IMR-90 (cell line): ENCODE measurements around the gene PLEKHG5. TPM values are rescaled to one million over a fixed set of nuclear protein-coding genes. Genes with fewer than 3 reads are reported as not detected.

Source experiments
- ATAC-seq: fragments of 200-7000 bp; cut with Tn5 transposase; 2 replicates; pipeline ENCODE4 v1.9.1; 2020; ENCODE audit warnings: low read depth, mild to moderate bottlenecking, moderate library complexity
- BruUV-seq: library from RNA; stranded (reverse); fragments of 400-500 nt; replicated peaks from 2 replicates; lab custom pipeline; 2021; lab: Mats Ljungman, UMichigan
- CTCF ChIA-PET: fragments of 300-600 bp; formaldehyde crosslinking; extraction: SDS; loops from one replicate; lab custom pipeline; 2021; ENCODE audit warnings: antibody characterized with exemption; lab: Yijun Ruan, JAX
- POLR2A ChIA-PET: fragments of 300-600 bp; sonication (Branson Sonifier 250); formaldehyde crosslinking; loops from one replicate; lab custom pipeline; 2022; ENCODE audit warnings: antibody characterized with exemption; ENCODE audit not compliant: unreplicated experiment; lab: Charles Lee
- DNase-seq: peaks from one replicate; pipeline ENCODE4 v3.0.0; 2013
- H2AFZ ChIP-seq: replicated peaks from 2 replicates; pipeline ENCODE3; 2013; ENCODE audit warnings: low read length, mild to moderate bottlenecking; ENCODE audit not compliant: poor library complexity
- H2AK5ac ChIP-seq: 2 replicates; pipeline ENCODE4 v1.6.1; 2013; ENCODE audit warnings: low read depth, low read length, inconsistent platforms
- H2AK9ac ChIP-seq: replicated peaks from 2 replicates; pipeline ENCODE3; 2013; ENCODE audit warnings: mild to moderate bottlenecking, low read depth, low read length, moderate library complexity; ENCODE audit not compliant: poor library complexity
- H2BK120ac ChIP-seq: 2 replicates; pipeline ENCODE4 v1.6.1; 2013; ENCODE audit warnings: low read depth, low read length, inconsistent platforms
- H2BK15ac ChIP-seq: 3 replicates; pipeline ENCODE4 v1.6.1; 2013; ENCODE audit warnings: low read depth, low read length, inconsistent platforms
- H2BK20ac ChIP-seq: 2 replicates; pipeline ENCODE4 v1.6.1; 2013; ENCODE audit warnings: low read depth, mild to moderate bottlenecking, inconsistent platforms, low read length, moderate library complexity
- H2BK5ac ChIP-seq: 2 replicates; pipeline ENCODE4 v1.6.1; 2013; ENCODE audit warnings: mild to moderate bottlenecking, low read depth, low read length, inconsistent platforms; ENCODE audit not compliant: poor library complexity, severe bottlenecking
- H3K14ac ChIP-seq: replicated peaks from 2 replicates; pipeline ENCODE4 v1.6.1; 2013; ENCODE audit warnings: low read depth, low read length, inconsistent platforms
- H3K18ac ChIP-seq: 2 replicates; pipeline ENCODE4 v1.6.1; 2013; ENCODE audit warnings: low read depth, low read length, control low read depth
- H3K23ac ChIP-seq: 2 replicates; pipeline ENCODE4 v1.6.1; 2013; ENCODE audit warnings: low read depth, low read length, inconsistent platforms
- H3K27ac ChIP-seq: 2 replicates; pipeline ENCODE4 v1.5.1; 2013; ENCODE audit warnings: mild to moderate bottlenecking, control low read depth, low read length; ENCODE audit not compliant: insufficient read depth
- H3K27me3 ChIP-seq: 2 replicates; pipeline ENCODE4 v1.6.1; 2013; ENCODE audit warnings: low read length; ENCODE audit not compliant: control insufficient read depth, insufficient read depth
- H3K36me3 ChIP-seq: 2 replicates; pipeline ENCODE4 v1.6.1; 2013; ENCODE audit warnings: low read length, mixed read lengths; ENCODE audit not compliant: control insufficient read depth, insufficient read depth
- H3K4ac ChIP-seq: 2 replicates; pipeline ENCODE4 v1.6.1; 2013; ENCODE audit warnings: low read depth, low read length, inconsistent platforms
- H3K4me1 ChIP-seq: 2 replicates; pipeline ENCODE4 v1.6.1; 2013; ENCODE audit warnings: low read length, mixed read lengths; ENCODE audit not compliant: control insufficient read depth, insufficient read depth
- H3K4me2 ChIP-seq: 2 replicates; pipeline ENCODE4 v1.6.1; 2013; ENCODE audit warnings: low read depth, mild to moderate bottlenecking, control low read depth, low read length, moderate library complexity
- H3K4me3 ChIP-seq: 2 replicates; pipeline ENCODE4 v1.5.1; 2013; ENCODE audit warnings: low read depth, mild to moderate bottlenecking, control low read depth, low read length, moderate library complexity; ENCODE audit not compliant: insufficient read depth
- H3K56ac ChIP-seq: 2 replicates; pipeline ENCODE4 v1.6.1; 2013; ENCODE audit warnings: low read length, inconsistent platforms; ENCODE audit not compliant: insufficient read depth; ENCODE audit errors: extremely low read depth
- H3K79me1 ChIP-seq, 2 experiments: 2 replicates each; pipeline ENCODE4 v1.6.1; 2013; ENCODE audit warnings: low read length in 2 of 2, inconsistent platforms in 1 of 2, low read depth in 1 of 2
- H3K9ac ChIP-seq: 2 replicates; pipeline ENCODE4 v1.6.1; 2013; ENCODE audit warnings: low read depth, low read length, control low read depth
- H3K9me1 ChIP-seq: 2 replicates; pipeline ENCODE4 v1.6.1; 2013; ENCODE audit warnings: low read length, inconsistent platforms; ENCODE audit not compliant: insufficient read depth
- H3K9me3 ChIP-seq: 2 replicates; pipeline ENCODE4 v1.6.1; 2013; ENCODE audit warnings: low read length; ENCODE audit not compliant: control insufficient read depth, insufficient read depth
- H4K20me1 ChIP-seq: 2 replicates; pipeline ENCODE4 v1.6.1; 2013; ENCODE audit warnings: low read length, inconsistent platforms; ENCODE audit not compliant: insufficient read depth
- H4K5ac ChIP-seq: 2 replicates; pipeline ENCODE4 v1.6.1; 2013; ENCODE audit warnings: mild to moderate bottlenecking, low read depth, low read length, control low read depth
- H4K8ac ChIP-seq, 2 experiments: 2 replicates each; pipeline ENCODE4 v1.6.1; 2013; ENCODE audit warnings: low read depth in 2 of 2, low read length in 2 of 2, control low read depth in 1 of 2, inconsistent platforms in 1 of 2
- H4K91ac ChIP-seq: 2 replicates; pipeline ENCODE4 v1.6.1; 2013; ENCODE audit warnings: low read depth, low read length, inconsistent platforms; ENCODE audit not compliant: insufficient read depth
- BHLHE40 ChIP-seq: fragments of 150-350 bp; IDR thresholded peaks from 2 replicates; pipeline ENCODE4 v1.6.1; 2016; ENCODE audit warnings: mild to moderate bottlenecking, low read depth, low read length
- FOS ChIP-seq: fragments of 150-350 bp; IDR thresholded peaks from 2 replicates; pipeline ENCODE4 v1.6.1; 2016; ENCODE audit warnings: low read depth, low read length
- RCOR1 ChIP-seq: IDR thresholded peaks from 2 replicates; pipeline ENCODE4 v1.6.1; 2012; ENCODE audit warnings: mild to moderate bottlenecking, low read length, improper control_type of control experiment; ENCODE audit not compliant: insufficient replicate concordance
- whole genome bisulfite sequencing, 2 experiments: methylation state at CpG; one replicate each; pipeline versions ENCODE4 v1.1.5 to v1.1.7; 2013; ENCODE audit warnings: missing lambda C conversion rate in 2 of 2; ENCODE audit not compliant: insufficient read length in 1 of 2; ENCODE audit errors: extremely low coverage in 2 of 2; 5-methylcytosine and 5-hydroxymethylcytosine counted together
- dilution Hi-C: fragments of 300-500 bp; cut with HindIII; formaldehyde crosslinking; loops from one replicate; pipeline ENCODE4 v1.14.3; 2018; ENCODE audit warnings: low sequenced_read_pairs; ENCODE audit not compliant: unreplicated experiment
- in situ Hi-C: fragments of 300-500 bp; cut with MboI; formaldehyde crosslinking; loops from 3 replicates; pipeline ENCODE4 v1.14.3; 2019; ENCODE audit warnings: low sequenced_read_pairs, inconsistent platforms, mixed read lengths
- intact Hi-C: fragments of 100-400 bp; cut with micrococcal nuclease; formaldehyde crosslinking; loops from 2 replicates; pipeline ENCODE4 v1.10.0; 2022
- polyA plus RNA-seq, 3 experiments: library from polyadenylated mRNA; depleted of rRNA; stranded (reverse); fragments of >200 nt; gene quantifications; 2 replicates each; pipeline ENCODE4 v1.2.3, GENCODE V29; 2012; ENCODE audit warnings: low replicate concordance in 1 of 3
- total RNA-seq: library from RNA; depleted of rRNA; stranded (reverse); fragments of >200 nt; gene quantifications from 2 replicates; pipeline ENCODE4 v1.2.3, GENCODE V29; 2012

Gene PLEKHG5
- total and polyA plus RNA-seq, 2 of the 4 experiments (the other 2 are of a cell fraction) = 4.8 to 11.6 TPM

GRCh38 chr1:6465461-6466005 is 25.9 kb downstream of the PLEKHG5 start:
- Histone ChIP-seq H3K18ac (no peak overlapping the region), H3K9me1 (no peaks in the 10 kb centered on the region), H3K4me1 (no peaks in the 10 kb centered on the region), H3K23ac (no peak overlapping the region), H4K8ac (no peak overlapping the region), H4K91ac (no peak overlapping the region), H4K20me1 (no peaks in the 10 kb centered on the region), H2AK5ac (no peak overlapping the region), H3K9me3 (no peaks in the 10 kb centered on the region), H2BK20ac (no peak overlapping the region), H2BK15ac (no peak overlapping the region), H3K9ac (no peak overlapping the region), H3K56ac (no peak overlapping the region), H3K27me3 (peaks cover 5% of the 10 kb centered on the region), H3K79me1 (no peaks in the 10 kb centered on the region), H4K5ac (no peak overlapping the region), H2BK120ac (no peak overlapping the region), H2AFZ (no peak overlapping the region), H2BK5ac (no peak overlapping the region), H3K14ac (no peak overlapping the region), H3K4me2 (no peak overlapping the region), H3K36me3 (peaks cover 42% of the 10 kb centered on the region), H3K4ac (no peak overlapping the region), H3K27ac (no peak overlapping the region), H2AK9ac (no peak overlapping the region), H3K4me3 (no peak overlapping the region)
- DNase-seq (no peak), ATAC-seq (no peak)
- 77% methylated on average over 12 of the region's 21 CpGs; no CpG with 5 or more reads in 1 of the 2 experiments for WGBS, 2 experiments
- in situ Hi-C loops (no loop called here), dilution Hi-C loops (no loop called here), intact Hi-C loops (no loop called here)
- ChIA-PET CTCF (no interaction called here), POLR2A (no interaction called here)
- no TSS peak for BruUV-seq
- TF ChIP-seq RCOR1 (no peak), BHLHE40 (no peak), FOS (no peak)
